Prostate gland (tissue), 2 donors: ENCODE results near the gene KAZN. TPM values are rescaled to one million over a fixed set of nuclear protein-coding genes. Genes with fewer than 3 reads are reported as not detected.

Experiments
- DNase-seq: peaks from one replicate; pipeline ENCODE4 v3.0.0-alpha.2; 2019; ENCODE audit warnings: low spot score
- H3K27ac ChIP-seq, 2 donors: fragments of 200-600 bp; sonication (generic); 2 replicates each; pipeline ENCODE4 v1.5.1; 2017 to 2019
- H3K27me3 ChIP-seq: fragments of 200-600 bp; sonication (generic); replicated peaks from 2 replicates; pipeline ENCODE4 v1.5.1; 2019; ENCODE audit not compliant: insufficient read depth
- H3K36me3 ChIP-seq, 2 donors: fragments of 200-600 bp; sonication (generic); 1 replicate in 1 of 2; 2 replicates in 1 of 2; pipeline versions ENCODE4 v1.5.1 to v1.8.1; 2017 to 2019
- H3K4me1 ChIP-seq: fragments of 200-600 bp; sonication (generic); replicated peaks from 2 replicates; pipeline ENCODE4 v1.5.1; 2019
- H3K4me3 ChIP-seq, 2 donors: fragments of 200-600 bp; sonication (generic); 2 replicates each; pipeline ENCODE4 v1.5.1; 2017 to 2019
- H3K9me3 ChIP-seq: fragments of 200-600 bp; sonication (generic); 2 replicates; pipeline ENCODE4 v1.5.1; 2017
- CTCF ChIP-seq, 4 experiments: fragments of 200-600 bp in 2 of 4; fragments of 450-650 bp in 2 of 4; sonication (generic) in 2 of 4; IDR thresholded peaks; 1 replicate in 3 of 4; 2 replicates in 1 of 4; pipeline ENCODE4 v1.5.1; 2016 to 2019; ENCODE audit warnings: antibody characterized with exemption in 4 of 4, mild to moderate bottlenecking in 2 of 4, moderate library complexity in 2 of 4
- POLR2A ChIP-seq: fragments of 450-650 bp; IDR thresholded peaks from one replicate; pipeline ENCODE4 v1.6.1; 2016; ENCODE audit warnings: antibody characterized with exemption, mild to moderate bottlenecking
- POLR2AphosphoS5 ChIP-seq: sonication (generic); formaldehyde crosslinking; IDR thresholded peaks from one replicate; pipeline ENCODE4 v1.6.1; 2017; ENCODE audit warnings: antibody characterized with exemption
- WGBS: methylation state at CpG from one replicate; pipeline ENCODE4 v1.1.5; 2018; 5-methylcytosine and 5-hydroxymethylcytosine counted together
- intact Hi-C: fragments of 100-400 bp; cut with DNase I; formaldehyde crosslinking; loops from one replicate; pipeline ENCODE4 v1.14.2; 2022
- total RNA-seq, 2 donors: library from RNA; depleted of rRNA; stranded (reverse); fragments of >200 nt; gene quantifications; one replicate each; pipeline ENCODE4 v1.1.0, GENCODE V29; 2016

The KAZN gene
- total RNA-seq, 2 donors from 2014 or later = 8.3 to 12.7 TPM

GRCh38 chr1:14598007-14598497 is 433 bp upstream of the KAZN start:
- Histone ChIP-seq H3K4me1 (peaks cover 6% of the 10 kb centered on the region), H3K36me3 (no peaks in the 10 kb centered on the region), H3K27me3 (peaks cover 11% of the 10 kb centered on the region), H3K27ac (peak overlapping the region in 1 of 2 donors; percentile 31), H3K9me3 (no peaks in the 10 kb centered on the region), H3K4me3 (peak overlapping the region; percentile 41)
- TF ChIP-seq POLR2A (no peak), CTCF (IDR thresholded peaks at IDR 0.05) (no peak), POLR2AphosphoS5 (no peak)
- intact Hi-C loops = no loop called here
- DNase-seq = no peak
- WGBS = under 1% methylated on average over 26 of the region's 26 CpGs

- H3K27ac ChIP-seq = no peak overlapping the region
- H3K4me1 ChIP-seq = peaks cover 6% of the 10 kb centered on the region
- TF ChIP-seq CTCF (IDR thresholded peaks at IDR 0.05) = no peak
- WGBS = under 1% methylated on average over 42 of the region's 43 CpGs
- H3K36me3 ChIP-seq = no peaks in the 10 kb centered on the region
- intact Hi-C loops = no loop called here
- peak overlapping the region; percentile 41 for H3K4me3 ChIP-seq
- H3K9me3 ChIP-seq = no peaks in the 10 kb centered on the region
- DNase-seq = no peak
- peaks cover 11% of the 10 kb centered on the region for H3K27me3 ChIP-seq
Measured at GRCh38 chr1:14599183-14599791, 802 bp downstream of the KAZN start.

DNA sequence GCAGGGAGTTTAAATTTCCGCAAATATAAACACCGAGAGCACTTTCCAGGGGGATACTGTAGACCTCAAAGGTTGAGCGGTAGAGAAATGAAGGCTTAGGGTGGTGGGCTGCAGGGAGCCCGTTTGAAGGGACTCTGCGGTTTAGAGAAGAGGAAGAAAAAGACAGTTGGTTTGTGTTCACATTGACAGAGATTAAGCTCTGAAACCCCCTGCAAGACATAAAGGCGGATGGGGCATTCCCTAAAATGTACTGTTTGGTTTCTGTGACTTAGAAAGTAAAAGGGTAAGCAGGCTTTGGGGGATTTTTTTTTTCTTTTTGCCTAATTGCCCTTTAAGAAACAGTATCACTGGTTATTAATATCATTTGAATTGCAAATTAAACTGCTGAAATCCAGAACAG is 1.3 kb downstream of the KAZN start:
- H3K4me1 ChIP-seq = peaks cover 6% of the 10 kb centered on the region
- 48% methylated on average over 6 of the region's 6 CpGs for WGBS
- H3K27me3 ChIP-seq = peaks cover 11% of the 10 kb centered on the region
- no peak for DNase-seq
- no peaks in the 10 kb centered on the region for H3K36me3 ChIP-seq
- H3K4me3 ChIP-seq = peak overlapping the region in 1 of 2 donors; percentile 41
- H3K9me3 ChIP-seq = no peaks in the 10 kb centered on the region
- no peak for TF ChIP-seq CTCF (IDR thresholded peaks at IDR 0.05)
- no peak for TF ChIP-seq POLR2A
- no peak for TF ChIP-seq POLR2AphosphoS5
- no peak overlapping the region for H3K27ac ChIP-seq
- intact Hi-C loops = no loop called here

DNA sequence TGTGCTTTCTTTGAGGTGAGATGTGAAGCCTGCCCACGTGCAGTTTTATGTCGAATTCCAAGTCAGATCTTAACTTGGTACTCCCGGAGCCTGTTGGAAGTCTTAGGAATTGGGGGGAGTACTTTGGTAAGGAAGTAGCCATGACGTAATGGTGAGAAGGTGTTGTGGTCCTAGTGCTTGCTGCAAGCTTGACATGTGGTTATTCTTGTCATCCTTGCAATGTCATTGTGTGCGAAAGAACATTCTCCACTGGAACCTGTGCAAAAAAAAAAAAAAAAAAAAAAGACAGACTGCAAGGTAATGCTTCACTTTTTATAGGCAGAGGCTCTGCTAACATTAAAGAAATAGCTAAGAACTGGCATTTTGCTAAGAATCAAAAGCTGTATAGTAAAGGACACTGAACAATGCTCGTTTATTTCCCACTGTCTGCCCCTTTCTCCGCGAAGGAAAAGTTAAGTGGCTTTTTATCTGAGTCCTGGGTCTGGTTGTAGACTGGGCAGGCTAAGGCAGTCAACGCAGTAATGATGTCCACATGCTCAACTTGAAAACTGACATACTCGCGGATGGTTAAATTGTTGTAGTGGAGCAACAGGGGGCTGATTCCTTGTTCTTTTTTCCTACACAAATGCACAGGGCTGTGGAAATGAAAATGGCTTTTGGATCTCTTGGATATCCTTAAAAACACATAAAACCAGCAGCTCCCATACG is 2.1 kb downstream of the KAZN start:
- Histone ChIP-seq H3K4me1 (peaks cover 6% of the 10 kb centered on the region), H3K27me3 (peaks cover 11% of the 10 kb centered on the region), H3K27ac (no peak overlapping the region), H3K4me3 (no peak overlapping the region), H3K36me3 (no peaks in the 10 kb centered on the region), H3K9me3 (no peaks in the 10 kb centered on the region)
- intact Hi-C loops = no loop called here
- WGBS = 51% methylated on average over 12 of the region's 12 CpGs
- TF ChIP-seq CTCF (IDR thresholded peaks at IDR 0.05) (no peak), POLR2AphosphoS5 (no peak), POLR2A (no peak)
- no peak for DNase-seq

DNA sequence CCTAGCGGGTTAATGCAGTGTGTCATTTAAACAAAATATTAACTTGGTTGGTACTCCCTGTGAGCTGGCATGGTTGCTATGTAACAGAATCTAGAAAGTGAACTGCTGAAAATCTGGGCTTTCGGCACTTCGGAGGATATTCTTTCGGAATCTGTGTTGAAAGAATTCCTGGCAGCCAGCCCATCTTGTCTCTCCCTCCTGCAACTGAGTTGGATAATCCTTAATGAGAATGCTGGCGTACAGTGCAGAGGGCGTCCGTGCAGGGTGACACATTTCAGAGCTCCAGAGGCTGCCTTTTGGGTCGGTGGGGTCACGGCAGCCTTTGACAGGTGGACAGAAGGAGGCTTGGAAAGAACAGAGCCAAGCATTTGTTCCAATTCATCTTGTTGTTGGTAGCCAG is 3.7 kb downstream of the KAZN start:
- DNase-seq = no peak
- H3K27ac ChIP-seq = no peak overlapping the region
- H3K9me3 ChIP-seq = no peaks in the 10 kb centered on the region
- 34% methylated on average over 9 of the region's 9 CpGs for WGBS
- TF ChIP-seq CTCF (IDR thresholded peaks at IDR 0.05) = no peak
- TF ChIP-seq POLR2AphosphoS5 = no peak
- no peak for TF ChIP-seq POLR2A
- peaks cover 11% of the 10 kb centered on the region for H3K27me3 ChIP-seq
- peaks cover 6% of the 10 kb centered on the region for H3K4me1 ChIP-seq
- H3K4me3 ChIP-seq = no peak overlapping the region
- intact Hi-C loops = no loop called here
- no peaks in the 10 kb centered on the region for H3K36me3 ChIP-seq
